Suppressor macrophage treated with lipopolysaccharide for 1 hour (primary cell): ENCODE measurements around the gene USP16.
"Not testable (repeated sequence)": the region's sequence is repeated elsewhere in the genome, so short reads cannot be mapped to it uniquely, and the experiment has no call there.

Source experiments
- DNase-seq, 3 donors: peaks; one replicate each; pipeline ENCODE4 v3.0.0-alpha.2; 2020 to 2022

The USP16 gene

GRCh38 chr21:29024474-29025327 is at the start of gene USP16:
Gene USP16 (plus strand): TSS chr21:29024668. CDS start chr21:29027914, 3,246 bp downstream.
- DNase-seq: peak; percentile 97 to 98 (median 97)

DNA sequence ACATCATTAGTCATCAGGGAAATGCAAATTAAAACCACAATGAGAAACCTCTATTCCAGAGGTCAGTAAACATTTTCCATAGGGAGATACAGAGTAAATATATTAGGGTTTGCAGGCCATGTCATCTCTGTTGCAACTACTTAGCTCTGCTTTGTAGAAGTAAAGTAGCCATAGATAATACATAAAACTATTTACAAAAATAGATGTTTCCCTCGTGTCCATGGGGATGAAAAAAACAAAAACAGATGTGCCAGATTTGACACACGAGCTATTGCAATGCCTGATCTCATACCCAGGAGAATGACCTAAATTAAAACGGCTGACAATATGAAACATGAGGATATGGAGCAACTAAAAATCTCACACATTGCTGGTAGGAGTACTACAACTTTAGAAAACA is 49.1 kb upstream of the USP16 start:
- no peak for DNase-seq

DNA sequence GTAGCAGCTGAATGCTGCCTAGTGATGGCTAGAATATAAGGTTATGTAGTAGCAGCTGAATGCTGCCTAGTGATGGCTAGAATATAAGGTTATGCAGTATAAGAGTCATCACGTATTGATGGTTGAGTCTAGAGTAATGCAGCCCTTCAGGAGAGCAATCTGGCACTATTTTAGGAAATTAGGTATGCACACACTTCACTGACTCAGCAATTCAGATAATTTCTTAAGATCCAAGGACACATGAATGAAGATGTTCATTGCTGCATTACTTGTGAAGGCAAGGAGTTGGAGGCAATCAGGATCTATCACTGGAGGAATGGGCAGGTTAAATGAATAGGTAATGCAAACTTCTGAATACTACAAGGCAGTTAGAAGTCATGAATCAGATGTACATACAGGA is 45.4 kb upstream of the USP16 start:
- no peak for DNase-seq

- DNase-seq: no peak
Measured at GRCh38 chr21:28982637-28983036, 41.8 kb upstream of the USP16 start.

GRCh38 chr21:28986677-28987076 is 37.8 kb upstream of the USP16 start:
- no peak for DNase-seq

DNA sequence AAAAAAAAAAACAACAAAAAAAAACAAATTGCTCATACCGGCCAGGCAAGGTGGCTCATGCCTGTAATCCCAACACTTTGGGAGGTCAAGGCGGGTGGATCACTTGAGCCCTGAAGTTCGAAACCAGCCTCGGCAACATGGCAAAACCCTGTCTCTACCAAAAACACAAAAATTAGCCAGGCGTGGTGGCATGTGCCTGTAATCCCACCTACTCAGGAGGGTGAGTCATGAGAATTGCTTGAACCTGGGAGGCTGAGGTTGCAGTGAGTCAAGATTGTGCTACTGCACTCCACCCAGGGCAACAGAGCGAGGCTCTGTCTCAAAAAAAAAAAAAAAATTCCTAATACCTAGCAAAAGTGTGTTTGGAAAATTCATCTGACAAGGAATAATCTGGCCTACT is 36.3 kb upstream of the USP16 start:
- DNase-seq: not testable (repeated sequence)

DNA sequence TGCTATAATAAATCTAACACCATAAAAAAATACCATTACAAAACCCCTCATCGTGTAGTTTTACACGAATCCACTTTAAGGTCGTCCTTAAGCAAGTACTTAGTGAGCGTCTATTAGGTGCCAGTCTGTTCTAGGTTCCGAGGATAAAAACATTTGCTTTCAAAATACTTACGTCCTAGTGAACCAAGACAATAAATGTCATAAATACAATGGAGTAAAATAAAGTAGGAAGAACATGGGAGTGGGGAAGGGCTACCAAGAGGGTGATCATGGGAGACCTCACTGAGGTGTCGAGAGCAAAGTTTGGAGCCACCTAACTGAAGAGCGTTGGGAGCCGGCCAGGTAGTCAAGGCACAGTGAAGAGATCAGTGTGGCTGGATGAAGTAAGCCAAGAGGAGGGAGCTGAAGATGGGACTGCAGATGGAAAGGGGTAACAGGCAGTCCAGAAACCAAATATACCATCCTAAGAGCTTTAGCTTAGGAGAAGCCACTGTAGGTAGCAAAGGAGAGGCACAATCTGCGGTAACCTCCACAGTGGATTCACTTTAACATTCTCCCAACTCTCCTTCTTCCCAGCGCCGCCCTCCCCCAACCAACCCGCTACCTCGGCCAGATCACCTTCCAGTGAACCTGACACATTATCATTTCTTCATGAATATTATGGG is 32.5 kb upstream of the USP16 start:
- peak in 2 of 3 donors; percentile 0 to 1 for DNase-seq

DNA sequence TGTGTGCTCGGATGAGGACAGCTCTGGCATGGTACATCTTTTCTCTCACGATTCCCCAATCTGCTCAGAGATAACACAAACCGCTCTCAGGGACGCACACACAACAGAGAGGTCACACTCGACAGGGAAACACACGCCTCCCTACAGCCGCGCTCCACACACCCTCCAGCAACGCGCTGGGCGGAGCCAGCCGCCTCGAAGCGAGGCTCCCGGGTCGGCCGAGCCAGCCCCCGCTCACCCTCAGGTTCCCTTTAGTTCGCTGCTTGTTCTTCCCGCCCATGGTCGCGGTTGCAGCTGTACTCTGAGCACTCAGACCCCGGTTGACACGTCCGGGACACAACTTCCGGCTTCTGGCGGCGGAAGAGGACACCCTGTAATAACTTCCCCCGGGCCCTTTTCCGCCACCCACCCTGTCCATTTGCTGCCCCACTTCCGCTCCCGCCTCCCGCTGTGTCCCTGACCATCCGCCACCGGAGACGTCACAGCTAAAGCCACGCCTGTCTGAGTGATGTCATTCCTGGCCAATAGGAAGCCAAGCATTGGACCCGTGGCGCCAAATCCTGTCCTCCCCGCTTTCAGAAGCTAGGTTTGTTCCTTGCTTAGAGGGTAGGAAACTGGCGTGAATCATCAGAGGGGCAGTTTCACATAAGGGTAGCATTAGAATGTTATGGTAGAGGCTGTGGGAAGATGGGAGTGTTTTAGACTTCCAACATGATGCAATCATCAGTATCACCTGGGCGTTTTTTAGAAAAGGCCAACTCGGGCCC is 31.8 kb upstream of the USP16 start, which contains the start of gene LTN1:
Gene LTN1, minus strand, starts transcription at position 352 of the 767 bp plus-strand sequence. Its CDS starts 72 bp downstream, at position 280.
- DNase-seq: peak; percentile 99 to 100 (median 99)

DNA sequence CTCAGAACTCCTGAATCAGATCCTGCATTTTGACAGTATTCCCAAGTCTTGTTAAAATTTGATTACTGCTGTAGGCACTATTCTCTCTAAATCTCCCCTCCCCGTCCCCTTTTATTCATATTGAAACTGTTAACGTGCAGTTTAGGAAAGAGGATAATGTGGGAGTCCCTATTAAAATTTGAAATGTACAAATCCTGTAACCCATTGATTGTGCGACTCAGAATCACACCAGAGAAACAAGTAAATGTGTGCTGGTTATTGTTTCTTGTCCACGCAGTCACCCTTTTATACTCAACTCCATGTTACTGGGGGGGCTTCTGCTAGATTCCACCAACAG is 31.2 kb upstream of the USP16 start:
- no peak for DNase-seq

- DNase-seq: peak; percentile 97
Measured at GRCh38 chr21:29002442-29003144, 21.9 kb upstream of the USP16 start.

DNA sequence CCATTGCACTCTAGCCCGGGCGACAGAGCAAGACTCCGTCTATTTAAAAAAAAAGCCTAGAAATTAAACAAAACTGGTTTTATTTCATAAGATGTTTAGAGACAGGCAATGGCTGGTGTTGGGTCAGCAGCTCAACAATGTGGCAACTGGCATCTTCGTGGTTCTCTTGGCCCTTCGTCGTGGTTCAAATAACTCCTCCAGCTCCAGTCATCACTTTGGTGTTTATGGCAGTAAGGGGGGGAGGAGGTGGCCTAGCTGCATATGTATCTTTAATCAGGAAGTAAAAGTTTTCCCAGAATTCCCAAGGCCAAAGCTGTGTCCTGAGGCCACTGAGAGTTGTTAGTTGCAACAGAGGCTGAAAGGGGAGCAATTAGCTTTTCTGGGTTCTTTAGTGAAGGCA is 18.8 kb upstream of the USP16 start:
- no peak for DNase-seq

DNA sequence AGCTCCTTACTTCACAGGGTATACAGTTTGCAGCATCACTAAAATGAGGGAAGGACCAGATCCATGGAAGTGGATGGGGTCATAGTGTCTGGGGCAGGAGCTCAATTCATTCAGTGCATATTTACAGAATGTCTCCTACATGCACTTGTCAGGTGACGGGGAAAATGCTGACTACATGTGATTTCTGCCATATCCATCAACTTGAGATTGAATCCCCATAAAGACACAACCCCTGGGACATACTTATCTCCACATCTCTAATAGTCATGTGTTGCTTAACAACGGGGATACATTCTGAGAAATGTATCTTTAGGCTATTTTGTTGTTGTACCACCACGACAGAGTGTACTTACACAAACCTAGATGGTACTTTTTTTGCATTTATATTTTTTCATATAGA is 17.3 kb upstream of the USP16 start:
- DNase-seq: no peak

- no peak for DNase-seq
Measured at GRCh38 chr21:29007810-29008209, 16.7 kb upstream of the USP16 start.

DNA sequence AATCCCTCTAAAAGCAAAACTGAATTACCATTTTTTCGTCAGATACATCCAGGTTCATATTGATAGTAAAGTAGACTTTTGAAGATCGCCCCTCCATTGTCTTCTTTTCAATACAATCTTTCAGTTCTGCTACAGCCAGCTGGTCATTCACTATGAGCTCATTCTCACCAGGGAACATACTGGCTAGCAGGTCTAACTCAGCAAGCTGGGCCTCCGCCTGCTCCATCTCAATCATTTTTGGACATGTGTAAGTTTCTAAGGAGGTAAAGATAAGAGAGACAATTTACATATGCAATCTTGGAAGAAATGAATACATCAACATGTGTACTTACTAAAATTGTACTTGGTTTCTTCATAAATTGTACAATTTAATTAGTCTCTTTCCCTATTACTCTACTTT is 16.1 kb upstream of the USP16 start:
- DNase-seq: no peak

- not testable (repeated sequence) for DNase-seq
Measured at GRCh38 chr21:29011236-29011635, 13.2 kb upstream of the USP16 start.

- DNase-seq: peak; percentile 36 to 47 (median 40)
Measured at GRCh38 chr21:29017639-29018237, 6.7 kb upstream of the USP16 start.

DNA sequence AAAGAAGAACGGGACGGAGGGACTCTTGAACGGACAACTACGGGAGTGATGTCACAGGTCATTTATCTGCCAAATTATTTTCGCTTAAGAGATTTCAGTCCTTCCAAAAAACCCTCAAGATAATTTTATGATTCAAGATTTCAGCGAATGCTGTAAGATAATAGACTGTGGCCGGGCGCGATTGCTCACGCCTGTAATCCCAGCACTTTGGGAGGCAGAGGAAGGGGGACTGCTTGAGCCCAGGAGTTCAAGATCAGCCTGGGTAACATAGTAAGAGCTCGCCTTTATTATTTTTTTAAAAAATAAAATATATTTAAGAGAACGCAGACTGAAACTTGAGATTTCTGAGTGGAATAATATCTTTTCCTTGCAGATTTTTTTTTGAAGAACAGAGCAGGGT is 5.9 kb upstream of the USP16 start:
- DNase-seq: peak in 2 of 3 donors; percentile 24

DNA sequence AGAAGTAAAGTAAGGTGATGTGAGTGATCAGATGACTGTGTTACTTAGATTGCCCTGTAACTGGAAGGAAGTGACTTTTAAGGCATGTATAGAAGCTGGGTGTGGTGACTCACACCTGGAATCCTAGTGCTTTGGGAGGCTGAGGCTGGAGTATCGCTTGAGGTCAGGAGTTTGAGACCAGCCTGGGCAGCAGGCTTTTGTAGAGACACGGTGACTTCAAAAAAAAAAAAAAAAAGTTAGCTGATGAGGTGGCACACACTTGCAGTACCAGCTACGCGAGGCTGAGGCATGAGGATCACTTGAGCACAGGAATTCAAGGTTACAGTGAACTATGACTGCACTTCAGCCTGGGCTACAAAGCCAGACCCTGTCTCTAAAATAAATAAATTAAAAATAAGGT is 2.3 kb upstream of the USP16 start:
- DNase-seq: no peak

GRCh38 chr21:29025328-29025713 is 853 bp downstream of the USP16 start:
- peak; percentile 25 to 40 (median 33) for DNase-seq

DNA sequence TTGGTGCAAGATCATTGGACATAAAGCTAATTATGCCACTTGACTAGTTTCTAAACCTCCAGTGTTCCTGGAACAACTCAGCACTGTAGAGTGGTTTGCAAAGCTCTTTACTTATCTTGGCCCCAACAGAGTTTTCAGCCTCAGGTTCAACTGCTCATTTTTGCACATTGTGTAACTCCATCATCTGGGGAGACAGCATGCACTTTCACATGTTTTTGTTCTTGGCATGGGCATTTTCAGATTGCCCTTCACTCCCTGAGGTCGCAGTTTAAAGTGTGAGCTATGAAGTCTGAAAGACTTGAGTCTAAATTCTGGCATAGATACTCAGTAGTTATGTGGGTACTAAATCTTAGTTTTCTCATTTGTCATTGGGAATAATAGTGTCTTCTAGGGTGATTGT is 5.1 kb downstream of the USP16 start:
- DNase-seq: no peak

GRCh38 chr21:29030909-29031308 is 6.4 kb downstream of the USP16 start:
- no peak for DNase-seq

DNA sequence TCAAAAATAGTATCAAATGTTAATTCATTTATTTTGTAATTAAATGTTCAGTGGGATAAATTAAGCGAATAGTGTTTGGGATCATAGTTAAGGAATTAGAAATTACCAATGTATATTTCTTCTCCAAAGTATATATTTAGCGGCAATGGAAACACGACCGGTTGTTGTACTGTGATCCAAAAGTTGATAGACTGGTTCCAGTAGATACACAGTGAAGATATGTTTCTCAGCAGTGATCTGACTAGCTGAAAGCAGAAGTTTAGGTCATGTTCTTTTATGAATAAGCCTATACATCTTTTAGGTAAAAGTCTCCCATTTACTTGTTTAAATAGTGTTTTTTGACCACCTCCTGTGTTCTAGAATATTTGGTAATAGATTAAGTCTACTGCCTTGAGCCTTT is 8.8 kb downstream of the USP16 start:
- no peak for DNase-seq
